ENCODE data around the gene DTD2. TPM values are rescaled to one million over a fixed set of nuclear protein-coding genes. Genes with fewer than 3 reads are reported as not detected.

The DTD2 gene
- total RNA-seq, 1 donor from 2014 or later: 10.3 TPM

- Mint-ChIP-seq H3K27me3 (ENCODE audit: unreplicated experiment) (no peaks in the 10 kb centered on the region), H3K27ac (ENCODE audit: unreplicated experiment) (no peak overlapping the region), H3K36me3 (ENCODE audit: unreplicated experiment) (no peaks in the 10 kb centered on the region), H3K4me1 (ENCODE audit: low read depth, unreplicated experiment) (peaks cover 4% of the 10 kb centered on the region), H3K4me3 (ENCODE audit: unreplicated experiment) (no peak overlapping the region), H3K9me3 (ENCODE audit: unreplicated experiment) (no peaks in the 10 kb centered on the region)
- TF ChIP-seq CTCF (IDR thresholded peaks at IDR 0.05; ENCODE audit: partially characterized antibody, unreplicated experiment): no peak
- DNase-seq: no peak
These were observed 54.4 kb downstream of the DTD2 start for GRCh38 chr14:31402764-31403439.

- H3K27me3 Mint-ChIP-seq (ENCODE audit: unreplicated experiment): no peaks in the 10 kb centered on the region
- no peak for DNase-seq
- H3K4me3 Mint-ChIP-seq (ENCODE audit: unreplicated experiment): no peak overlapping the region
- H3K9me3 Mint-ChIP-seq (ENCODE audit: unreplicated experiment): no peaks in the 10 kb centered on the region
- H3K36me3 Mint-ChIP-seq (ENCODE audit: unreplicated experiment): no peaks in the 10 kb centered on the region
- no peak overlapping the region for H3K27ac Mint-ChIP-seq (ENCODE audit: unreplicated experiment)
- no peak for TF ChIP-seq CTCF (IDR thresholded peaks at IDR 0.05; ENCODE audit: partially characterized antibody, unreplicated experiment)
- peaks cover 4% of the 10 kb centered on the region for H3K4me1 Mint-ChIP-seq (ENCODE audit: low read depth, unreplicated experiment)
These were observed 55.9 kb downstream of the DTD2 start for GRCh38 chr14:31401369-31401932.

GRCh38 chr14:31400031-31400638 lies 57.2 kb downstream of the DTD2 start:
- no peaks in the 10 kb centered on the region for H3K36me3 Mint-ChIP-seq (ENCODE audit: unreplicated experiment)
- H3K27me3 Mint-ChIP-seq (ENCODE audit: unreplicated experiment): no peaks in the 10 kb centered on the region
- H3K27ac Mint-ChIP-seq (ENCODE audit: unreplicated experiment): no peak overlapping the region
- no peaks in the 10 kb centered on the region for H3K4me1 Mint-ChIP-seq (ENCODE audit: low read depth, unreplicated experiment)
- no peaks in the 10 kb centered on the region for H3K9me3 Mint-ChIP-seq (ENCODE audit: unreplicated experiment)
- no peak overlapping the region for H3K4me3 Mint-ChIP-seq (ENCODE audit: unreplicated experiment)
- TF ChIP-seq CTCF (IDR thresholded peaks at IDR 0.05; ENCODE audit: partially characterized antibody, unreplicated experiment): no peak
- no peak for DNase-seq

Other genes with a start within 250 kb of the DTD2 start
- gene HECTD1, start 249.7 kb downstream of the DTD2 start, total RNA-seq (ENCODE audit: unreplicated experiment): 165 TPM
- gene HEATR5A, start 37.0 kb downstream of the DTD2 start, total RNA-seq (ENCODE audit: unreplicated experiment): 14.1 TPM
- gene GPR33, start 30.5 kb upstream of the DTD2 start, total RNA-seq (ENCODE audit: unreplicated experiment): not detected
- gene NUBPL, start 103.9 kb upstream of the DTD2 start, total RNA-seq (ENCODE audit: unreplicated experiment): 12.5 TPM